HG03045 (cell line): ENCODE data around the gene GPX2.

Source experiments
- ATAC-seq: cut with Tn5 transposase; IDR thresholded peaks from one replicate; pipeline ENCODE4 v1.9.1; 2021; ENCODE audit warnings: mild to moderate bottlenecking, moderate library complexity; ENCODE audit not compliant: unreplicated experiment

GPX2 gene

GRCh38 chr14:64940336-64940910 lies 2.1 kb downstream of the GPX2 start:
- ATAC-seq: no peak

- no peak for ATAC-seq
Measured at GRCh38 chr14:64939817-64940190, 2.7 kb downstream of the GPX2 start.

GRCh38 chr14:64938972-64939816 lies 3.4 kb downstream of the GPX2 start:
- no peak for ATAC-seq

GRCh38 chr14:64937821-64938193 lies 4.7 kb downstream of the GPX2 start:
- no peak for ATAC-seq

GRCh38 chr14:64937171-64937820 lies 5.2 kb downstream of the GPX2 start:
- no peak for ATAC-seq

- no peak for ATAC-seq
Measured at GRCh38 chr14:64935508-64935907, 7.0 kb downstream of the GPX2 start.

- ATAC-seq: no peak
Measured at GRCh38 chr14:64934338-64934929, 8.1 kb downstream of the GPX2 start.

- ATAC-seq: no peak
Measured at GRCh38 chr14:64932231-64932630, 10.3 kb downstream of the GPX2 start.

GRCh38 chr14:64931123-64931522 lies 11.4 kb downstream of the GPX2 start:
- no peak for ATAC-seq

GRCh38 chr14:64930085-64930843 lies 12.3 kb downstream of the GPX2 start:
- ATAC-seq: no peak

GRCh38 chr14:64929014-64929359 lies 13.6 kb downstream of the GPX2 start:
- ATAC-seq: no peak

GRCh38 chr14:64928239-64929013 lies 14.1 kb downstream of the GPX2 start:
- ATAC-seq: peak; percentile 65

GRCh38 chr14:64927031-64927430 lies 15.5 kb downstream of the GPX2 start:
- no peak for ATAC-seq

GRCh38 chr14:64926398-64926995 lies 16.0 kb downstream of the GPX2 start:
- no peak for ATAC-seq

GRCh38 chr14:64923015-64923414 lies 19.5 kb downstream of the GPX2 start:
- no peak for ATAC-seq

GRCh38 chr14:64920465-64920864 lies 22.1 kb downstream of the GPX2 start:
- no peak for ATAC-seq

- ATAC-seq: no peak
Measured at GRCh38 chr14:64919618-64920017, 22.9 kb downstream of the GPX2 start.

- no peak for ATAC-seq
Measured at GRCh38 chr14:64919215-64919614, 23.3 kb downstream of the GPX2 start.

GRCh38 chr14:64918216-64918615 lies 24.3 kb downstream of the GPX2 start:
- ATAC-seq: no peak

GRCh38 chr14:64915797-64916196 lies 26.7 kb downstream of the GPX2 start:
- no peak for ATAC-seq
